Measurements from ENCODE around the gene INSR. TPM values are rescaled to one million over a fixed set of nuclear protein-coding genes. Genes with fewer than 3 reads are reported as not detected.

Gene INSR
- polyA plus RNA-seq, 1 of the 3 experiments (the other 2 are of a cell fraction) = 3.6 TPM

DNA sequence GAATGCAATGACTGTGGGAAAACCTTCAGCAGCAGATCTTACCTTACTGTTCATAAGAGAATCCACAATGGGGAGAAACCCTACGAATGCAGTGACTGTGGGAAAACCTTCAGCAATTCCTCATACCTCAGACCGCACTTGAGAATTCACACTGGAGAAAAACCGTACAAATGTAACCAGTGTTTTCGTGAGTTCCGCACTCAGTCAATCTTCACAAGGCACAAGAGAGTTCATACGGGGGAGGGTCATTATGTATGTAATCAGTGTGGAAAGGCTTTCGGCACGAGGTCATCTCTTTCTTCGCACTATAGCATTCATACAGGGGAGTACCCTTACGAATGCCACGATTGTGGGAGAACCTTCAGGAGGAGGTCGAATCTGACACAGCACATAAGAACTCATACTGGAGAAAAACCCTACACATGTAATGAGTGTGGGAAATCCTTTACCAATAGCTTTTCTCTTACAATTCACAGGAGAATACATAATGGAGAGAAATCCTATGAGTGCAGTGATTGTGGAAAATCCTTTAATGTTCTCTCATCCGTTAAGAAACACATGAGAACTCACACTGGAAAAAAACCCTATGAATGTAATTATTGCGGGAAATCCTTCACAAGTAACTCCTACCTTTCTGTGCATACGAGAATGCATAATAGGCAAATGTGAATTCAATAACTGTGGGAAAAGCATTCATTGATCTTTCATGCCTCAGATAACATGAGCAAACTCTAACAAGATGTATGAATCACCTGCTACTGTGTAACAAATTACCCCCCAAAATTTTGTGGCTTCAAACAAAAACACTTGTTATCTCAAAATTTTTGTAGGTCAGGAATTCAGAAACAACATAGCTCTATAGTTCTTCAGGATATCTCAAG is 210.9 kb downstream of the INSR start:
- Histone ChIP-seq H3K4me2 (no peak overlapping the region), H3K79me2 (ENCODE audit: insufficient read depth) (no peaks in the 10 kb centered on the region), H4K20me1 (ENCODE audit: insufficient read depth) (no peaks in the 10 kb centered on the region), H3F3A (replicated peaks; ENCODE audit: insufficient read depth) (peaks cover 22% of the 10 kb centered on the region), H3K27ac (ENCODE audit: low read depth in 2 of 2, low read length in 1 of 2) (no peak overlapping the region), H3K27me3 (ENCODE audit: insufficient read depth) (no peaks in the 10 kb centered on the region), H3K36me3 (replicated peaks in 1 of 2; ENCODE audit: control insufficient read depth in 1 of 2, insufficient read depth in 2 of 2, low read length in 1 of 2) (peaks cover 58 to 77% of the 10 kb centered on the region in 2 experiments), H3K9me2 (no peaks in the 10 kb centered on the region), H3K4me1 (ENCODE audit: control insufficient read depth in 1 of 2, insufficient read depth in 2 of 2, low read depth in 1 of 2, low read length in 1 of 2) (no peaks in the 10 kb centered on the region), H3K4me3 (ENCODE audit: low read depth in 2 of 2, low read length in 1 of 2) (peak overlapping the region in 1 of 2 experiments; percentile 2; a peak in 1 of 4 replicates), H3K9ac (no peak overlapping the region), H3K9me3 (peaks cover 52% of the 10 kb centered on the region), H2AFZ (ENCODE audit: low read depth) (no peak overlapping the region)
- no peak for DNase-seq
- POLR2A ChIA-PET = interaction anchor here (1.1 kb wide), 1 partner anchor 14 kb away, joined by 3 read pairs; the partner anchor contains the start of gene ZNF557
- 95% methylated on average over 15 of the region's 15 CpGs for WGBS (ENCODE audit: low lambda C conversion rate)
- CTCF ChIA-PET = no interaction called here
- TF ChIP-seq JUND (IDR thresholded peaks at IDR 0.05) (no peak), MEF2A (IDR thresholded peaks at IDR 0.05; ENCODE audit: borderline replicate concordance, low read depth) (no peak)
- TF ChIP-seq, protein P1, sequence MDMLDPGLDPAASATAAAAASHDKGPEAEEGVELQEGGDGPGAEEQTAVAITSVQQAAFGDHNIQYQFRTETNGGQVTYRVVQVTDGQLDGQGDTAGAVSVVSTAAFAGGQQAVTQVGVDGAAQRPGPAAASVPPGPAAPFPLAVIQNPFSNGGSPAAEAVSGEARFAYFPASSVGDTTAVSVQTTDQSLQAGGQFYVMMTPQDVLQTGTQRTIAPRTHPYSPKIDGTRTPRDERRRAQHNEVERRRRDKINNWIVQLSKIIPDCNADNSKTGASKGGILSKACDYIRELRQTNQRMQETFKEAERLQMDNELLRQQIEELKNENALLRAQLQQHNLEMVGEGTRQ (IDR thresholded peaks at IDR 0.05; ENCODE audit: borderline replicate concordance, low read depth, low read length) = no peak
- TF ChIP-seq, protein P2, sequence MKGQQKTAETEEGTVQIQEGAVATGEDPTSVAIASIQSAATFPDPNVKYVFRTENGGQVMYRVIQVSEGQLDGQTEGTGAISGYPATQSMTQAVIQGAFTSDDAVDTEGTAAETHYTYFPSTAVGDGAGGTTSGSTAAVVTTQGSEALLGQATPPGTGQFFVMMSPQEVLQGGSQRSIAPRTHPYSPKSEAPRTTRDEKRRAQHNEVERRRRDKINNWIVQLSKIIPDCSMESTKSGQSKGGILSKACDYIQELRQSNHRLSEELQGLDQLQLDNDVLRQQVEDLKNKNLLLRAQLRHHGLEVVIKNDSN (IDR thresholded peaks at IDR 0.05; ENCODE audit: borderline replicate concordance, low read depth) = 0 out of 2 replicates have a peak, but pooled peaks have one; percentile 5
- TF ChIP-seq, protein P3, sequence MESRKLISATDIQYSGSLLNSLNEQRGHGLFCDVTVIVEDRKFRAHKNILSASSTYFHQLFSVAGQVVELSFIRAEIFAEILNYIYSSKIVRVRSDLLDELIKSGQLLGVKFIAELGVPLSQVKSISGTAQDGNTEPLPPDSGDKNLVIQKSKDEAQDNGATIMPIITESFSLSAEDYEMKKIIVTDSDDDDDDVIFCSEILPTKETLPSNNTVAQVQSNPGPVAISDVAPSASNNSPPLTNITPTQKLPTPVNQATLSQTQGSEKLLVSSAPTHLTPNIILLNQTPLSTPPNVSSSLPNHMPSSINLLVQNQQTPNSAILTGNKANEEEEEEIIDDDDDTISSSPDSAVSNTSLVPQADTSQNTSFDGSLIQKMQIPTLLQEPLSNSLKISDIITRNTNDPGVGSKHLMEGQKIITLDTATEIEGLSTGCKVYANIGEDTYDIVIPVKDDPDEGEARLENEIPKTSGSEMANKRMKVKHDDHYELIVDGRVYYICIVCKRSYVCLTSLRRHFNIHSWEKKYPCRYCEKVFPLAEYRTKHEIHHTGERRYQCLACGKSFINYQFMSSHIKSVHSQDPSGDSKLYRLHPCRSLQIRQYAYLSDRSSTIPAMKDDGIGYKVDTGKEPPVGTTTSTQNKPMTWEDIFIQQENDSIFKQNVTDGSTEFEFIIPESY (IDR thresholded peaks at IDR 0.05; ENCODE audit: borderline replicate concordance, low read depth) = no peak

DNA sequence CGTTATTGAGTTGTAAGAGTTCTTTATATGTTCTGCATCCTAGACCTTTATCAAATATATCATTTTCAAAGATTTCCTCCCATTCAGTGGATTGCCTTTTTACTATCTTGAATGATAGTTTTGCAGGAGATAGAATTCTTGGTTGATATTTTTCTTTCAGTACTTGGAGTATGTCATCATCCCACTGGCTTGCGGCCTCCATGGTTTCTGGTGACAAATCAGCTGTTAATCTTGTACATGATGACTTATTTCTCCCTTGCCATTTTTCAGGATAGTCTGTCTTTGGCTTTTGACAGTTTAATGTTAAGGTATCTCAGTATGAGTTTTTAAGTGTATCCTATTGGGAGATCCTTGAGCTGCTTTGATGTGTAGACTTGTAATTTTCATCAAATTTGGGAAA is 216.2 kb downstream of the INSR start:
- no peak overlapping the region for H3K27ac ChIP-seq (ENCODE audit: low read depth in 2 of 2, low read length in 1 of 2)
- TF ChIP-seq FOXM1 (IDR thresholded peaks at IDR 0.05; ENCODE audit: low read depth) = no peak
- no peak for TF ChIP-seq CHD2 (IDR thresholded peaks at IDR 0.05; ENCODE audit: low read length, partially characterized antibody)
- TF ChIP-seq, protein P2 (IDR thresholded peaks at IDR 0.05; ENCODE audit: borderline replicate concordance, low read depth) = no peak
- no peak for TF ChIP-seq RXRA (IDR thresholded peaks at IDR 0.05; ENCODE audit: borderline replicate concordance, low read depth)
- TF ChIP-seq POLR2AphosphoS5 (IDR thresholded peaks at IDR 0.05; ENCODE audit: low read depth, low read length) = no peak
- TF ChIP-seq NFIC (IDR thresholded peaks at IDR 0.05; ENCODE audit: borderline replicate concordance) = no peak
- TF ChIP-seq TEAD4 (IDR thresholded peaks at IDR 0.05; ENCODE audit: borderline replicate concordance, insufficient read depth) = no peak
- TF ChIP-seq, protein P3 (IDR thresholded peaks at IDR 0.05; ENCODE audit: borderline replicate concordance, low read depth) = no peak
- TF ChIP-seq TCF12 (IDR thresholded peaks at IDR 0.05) = no peak
- 98% methylated on average over 2 of the region's 2 CpGs for WGBS (ENCODE audit: low lambda C conversion rate)
- CTCF ChIA-PET = no interaction called here
- H3K9ac ChIP-seq = no peak overlapping the region
- no peaks in the 10 kb centered on the region for H3K9me2 ChIP-seq
- H3K9me3 ChIP-seq = peaks cover 37% of the 10 kb centered on the region
- H3K4me2 ChIP-seq = no peak overlapping the region
- H2AFZ ChIP-seq (ENCODE audit: low read depth) = no peak overlapping the region
- H3K4me3 ChIP-seq (ENCODE audit: low read depth in 2 of 2, low read length in 1 of 2) = no peak overlapping the region; a peak in 1 of 4 replicates
- no peaks in the 10 kb centered on the region for H4K20me1 ChIP-seq (ENCODE audit: insufficient read depth)
- no peaks in the 10 kb centered on the region for H3K79me2 ChIP-seq (ENCODE audit: insufficient read depth)
- no peaks in the 10 kb centered on the region for H3K4me1 ChIP-seq (ENCODE audit: control insufficient read depth in 1 of 2, insufficient read depth in 2 of 2, low read depth in 1 of 2, low read length in 1 of 2)
- POLR2A ChIA-PET = interaction anchor here (1.3 kb wide), 1 partner anchor 9 kb away, joined by 4 read pairs; the partner anchor contains the start of gene ZNF557
- DNase-seq = no peak
- no peaks in the 10 kb centered on the region for H3K27me3 ChIP-seq (ENCODE audit: insufficient read depth)
- peaks cover 34% of the 10 kb centered on the region for H3F3A ChIP-seq (replicated peaks; ENCODE audit: insufficient read depth)
- H3K36me3 ChIP-seq (replicated peaks in 1 of 2; ENCODE audit: control insufficient read depth in 1 of 2, insufficient read depth in 2 of 2, low read length in 1 of 2) = peaks cover 78 to 96% of the 10 kb centered on the region in 2 experiments
